Stimulated activated CD4-positive, alpha-beta T cell treated with anti-CD3 and anti-CD28 coated beads, Interleukin-1b, Interleukin-23, amount 100 ng/mL, for 1 hour (primary cell): ENCODE measurements around the gene GRM7.

ENCODE experiments used
- DNase-seq, 2 donors: peaks; one replicate each; pipeline ENCODE4 v3.0.0-alpha.2; 2020; ENCODE audit warnings: low read depth in 2 of 2

Gene GRM7

GRCh38 chr3:7657214-7658112, 796.5 kb downstream of the GRM7 start:
- no peak for DNase-seq

DNA sequence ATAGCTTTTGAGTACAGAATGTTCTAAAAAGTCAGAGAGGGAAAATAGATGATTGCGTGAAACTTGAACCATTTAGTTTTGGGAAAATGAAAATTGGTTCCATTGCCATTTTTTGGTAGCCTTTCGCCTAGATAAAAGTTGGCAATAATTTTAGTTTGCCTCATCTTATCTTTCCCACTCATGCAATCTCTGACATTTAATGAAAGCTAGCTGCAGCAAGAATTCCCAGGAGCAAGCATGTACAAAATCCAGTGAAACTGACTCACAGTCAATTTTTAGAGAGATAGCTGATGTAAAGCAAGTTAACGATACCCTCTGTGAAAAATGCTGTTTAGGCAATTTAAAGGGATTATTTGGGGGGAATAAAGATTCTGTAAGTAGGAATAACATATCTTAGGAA, 797.4 kb downstream of the GRM7 start:
- no peak for DNase-seq

GRCh38 chr3:7659079-7659478, 798.2 kb downstream of the GRM7 start:
- no peak for DNase-seq

DNA sequence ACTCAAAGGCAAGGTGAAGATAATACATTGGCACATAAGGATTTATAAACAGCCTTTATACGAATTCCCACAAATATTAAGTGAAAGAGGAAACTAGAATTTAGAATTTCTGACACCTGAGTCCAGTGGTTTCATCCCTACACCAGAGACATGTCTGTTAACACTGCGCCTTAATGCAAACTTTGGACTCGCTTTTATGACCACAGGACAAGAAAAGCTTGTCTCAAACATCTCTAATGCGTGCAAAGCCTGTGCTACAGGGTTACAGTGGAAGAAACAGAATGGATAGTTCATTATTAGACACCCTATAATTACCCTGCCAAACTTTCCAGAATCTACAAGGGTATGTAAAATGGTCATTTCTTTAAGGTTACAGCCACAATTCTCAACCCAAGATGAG, 802.9 kb downstream of the GRM7 start:
- DNase-seq = no peak

DNA sequence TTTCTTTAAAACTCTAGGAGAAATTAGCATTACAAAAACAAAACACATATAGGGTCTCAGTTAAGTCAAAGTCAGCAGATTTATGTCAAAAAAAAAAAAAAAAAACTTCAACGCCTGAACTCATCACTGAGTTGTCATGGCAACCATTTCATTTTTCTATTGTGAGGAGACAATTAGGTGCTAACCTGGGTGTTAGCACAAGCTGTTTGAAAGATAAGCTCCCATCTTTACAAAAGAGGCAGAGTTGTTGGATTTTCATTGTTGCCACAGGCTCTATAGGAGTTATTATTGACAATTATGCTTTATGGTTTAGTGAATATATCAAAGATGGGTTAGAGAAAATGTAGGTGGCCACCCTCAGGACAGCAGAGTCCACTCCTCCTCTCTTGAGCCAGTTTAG, 806.9 kb downstream of the GRM7 start:
- no peak for DNase-seq

DNA sequence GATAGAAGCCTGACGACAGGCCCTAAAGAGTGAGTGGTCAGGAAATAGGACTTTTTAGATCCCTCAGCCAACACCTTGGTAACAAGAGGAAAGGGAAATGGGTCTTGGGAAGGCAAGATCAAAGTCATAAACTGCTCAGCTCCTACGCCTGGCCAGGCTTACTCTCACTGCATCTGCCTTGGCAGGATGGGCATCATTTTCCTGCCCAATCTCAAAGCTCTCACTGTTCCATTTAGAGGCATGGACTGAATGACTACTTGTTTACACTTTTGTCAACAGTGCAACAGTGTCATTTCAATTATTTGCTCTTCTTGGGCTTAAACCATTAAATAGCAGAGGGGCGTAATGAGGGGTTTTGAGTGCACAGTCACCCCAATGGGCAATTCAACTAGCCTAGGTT, 808.7 kb downstream of the GRM7 start:
- no peak for DNase-seq

GRCh38 chr3:7678521-7678920, 817.6 kb downstream of the GRM7 start:
- DNase-seq = no peak

DNA sequence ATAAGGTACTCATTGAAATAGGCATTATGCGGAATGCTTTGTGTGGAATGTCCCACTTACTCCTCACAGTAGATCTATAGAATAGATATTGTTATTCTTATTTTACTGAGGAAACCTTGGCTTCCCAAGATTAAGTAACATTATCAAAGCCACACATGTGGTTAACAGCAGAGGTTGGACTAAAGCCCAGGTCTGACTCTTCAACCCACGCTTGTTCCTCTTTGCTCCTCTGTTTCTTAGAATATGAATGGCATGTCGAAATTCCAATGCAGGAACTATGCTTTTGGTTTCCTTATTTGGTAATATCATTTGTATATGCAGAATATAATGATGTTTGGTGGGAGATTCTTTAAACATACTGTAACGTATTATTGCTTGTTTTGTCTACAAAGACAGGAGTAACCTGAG, 821.9 kb downstream of the GRM7 start:
- DNase-seq = no peak

GRCh38 chr3:7683426-7683825, 822.5 kb downstream of the GRM7 start:
- no peak for DNase-seq

GRCh38 chr3:7684182-7684715, 823.3 kb downstream of the GRM7 start:
- DNase-seq = no peak

DNA sequence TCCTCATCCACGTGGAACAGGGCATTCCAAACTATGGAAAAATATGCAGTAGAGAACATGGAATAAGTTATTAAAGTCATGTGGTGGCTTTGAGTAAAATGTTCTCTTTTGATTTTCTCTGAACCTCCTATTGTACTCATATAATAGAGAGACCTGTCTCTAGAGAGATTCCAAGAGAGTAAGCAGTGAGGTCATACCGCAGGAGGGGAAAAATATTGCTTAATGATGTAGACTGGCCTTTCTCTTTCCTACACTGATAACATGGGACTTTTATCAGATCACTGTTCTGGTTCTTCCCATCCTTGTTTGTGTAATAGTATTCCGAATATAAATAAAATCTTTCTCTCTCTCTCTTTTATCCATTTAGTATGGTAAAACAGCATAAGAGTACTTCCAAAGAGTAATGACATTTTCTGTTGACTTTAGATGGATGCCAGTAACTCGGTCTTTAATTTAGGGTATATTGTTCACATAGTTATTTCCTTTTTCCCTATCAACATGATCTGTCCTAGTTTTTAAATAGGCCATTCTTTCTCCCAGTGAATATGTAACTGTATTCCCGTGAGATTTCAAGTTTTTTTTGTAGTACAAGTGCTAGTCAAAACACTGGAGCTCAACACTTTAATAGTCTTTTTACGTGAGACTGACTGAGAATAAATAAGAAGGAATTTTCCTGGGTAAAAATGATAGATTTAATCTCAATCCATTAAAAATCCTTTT, 826.7 kb downstream of the GRM7 start:
- DNase-seq = no peak

DNA sequence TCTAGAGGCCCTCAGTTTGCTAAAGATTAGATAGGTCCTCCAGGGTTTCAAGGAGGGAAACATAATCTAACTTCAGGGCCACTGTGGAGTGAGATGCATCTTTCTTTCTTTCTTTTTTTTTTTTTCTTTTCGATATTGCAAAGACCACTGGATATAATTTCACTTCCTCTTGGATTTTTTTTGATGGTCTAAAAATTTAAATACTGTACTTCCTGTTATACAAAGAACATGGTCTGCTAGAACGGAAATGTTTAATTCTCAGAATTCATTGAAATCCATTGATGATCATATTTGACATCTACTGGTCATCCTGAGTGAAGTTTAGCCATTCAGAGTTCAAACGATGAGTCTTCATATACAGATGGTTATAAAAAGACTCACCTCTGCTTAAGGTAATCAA, 832.0 kb downstream of the GRM7 start:
- DNase-seq = no peak

GRCh38 chr3:7693976-7694375, 833.1 kb downstream of the GRM7 start:
- DNase-seq = no peak

DNA sequence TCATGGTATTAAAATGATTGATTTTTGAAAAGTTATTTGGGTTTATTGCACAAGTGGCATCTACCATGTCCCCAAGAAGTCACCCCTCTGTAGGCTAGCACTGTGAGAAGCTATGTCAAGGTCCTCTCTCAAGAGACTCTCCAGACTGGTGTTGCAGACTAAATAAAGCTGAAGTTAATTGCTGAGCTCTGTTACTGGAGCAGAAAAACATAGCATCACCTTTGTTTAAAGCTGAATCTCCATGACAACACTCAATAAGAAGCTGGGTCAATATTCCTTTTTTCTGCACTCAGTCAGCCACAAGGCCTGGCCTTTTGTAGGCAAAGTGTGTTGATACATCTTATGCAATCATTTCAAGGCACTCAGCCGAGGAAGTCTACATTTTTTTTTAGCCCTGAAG, 834.1 kb downstream of the GRM7 start:
- no peak for DNase-seq

GRCh38 chr3:7696320-7696719, 835.4 kb downstream of the GRM7 start:
- DNase-seq = no peak

GRCh38 chr3:7697548-7697947, 836.6 kb downstream of the GRM7 start:
- DNase-seq = no peak

GRCh38 chr3:7700539-7700938, 839.6 kb downstream of the GRM7 start:
- DNase-seq = no peak

- no peak for DNase-seq
Observed at GRCh38 chr3:7700977-7701376, 840.1 kb downstream of the GRM7 start.

GRCh38 chr3:7707187-7707586, 846.3 kb downstream of the GRM7 start:
- DNase-seq = no peak

GRCh38 chr3:7709376-7710082, 848.6 kb downstream of the GRM7 start:
- DNase-seq = no peak

DNA sequence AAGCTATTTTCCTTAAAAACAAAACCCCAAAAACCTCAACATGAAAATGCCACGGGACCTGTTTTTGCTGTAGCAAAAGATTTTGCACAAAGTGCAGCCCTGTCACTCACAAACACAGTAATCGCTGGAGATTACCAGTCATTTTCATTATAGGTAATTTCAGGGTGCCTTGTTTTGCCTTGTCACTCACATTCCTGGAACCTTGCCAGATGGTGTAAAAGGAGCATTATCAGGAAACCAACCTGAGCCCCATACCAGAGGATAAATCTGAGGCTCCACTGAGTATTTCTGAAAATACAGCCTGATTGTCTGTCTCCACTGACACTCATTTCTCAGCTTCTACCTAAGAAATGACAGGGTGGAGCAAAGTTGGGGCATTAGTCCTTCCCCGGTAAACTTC, 849.4 kb downstream of the GRM7 start:
- no peak for DNase-seq

- no peak for DNase-seq
Observed at GRCh38 chr3:7713724-7714123, 852.8 kb downstream of the GRM7 start.
